OCI-LY7 (cell line): Measurements from ENCODE around the gene KCNC1. TPM values are rescaled to one million over a fixed set of nuclear protein-coding genes. Genes with fewer than 3 reads are reported as not detected.

Experiments
- BruUV-seq: library from RNA; stranded (reverse); fragments of 400-500 nt; replicated peaks from 2 replicates; lab custom pipeline; 2021; lab: Mats Ljungman, UMichigan
- CTCF ChIA-PET: fragments of 300-600 bp; sonication (Branson Sonifier 250); formaldehyde crosslinking; loops from one replicate; lab custom pipeline; 2022; ENCODE audit warnings: antibody characterized with exemption; ENCODE audit not compliant: unreplicated experiment; lab: Charles Lee
- POLR2A ChIA-PET: fragments of 300-600 bp; sonication (Branson Sonifier 250); formaldehyde crosslinking; loops from one replicate; lab custom pipeline; 2022; ENCODE audit warnings: antibody characterized with exemption; lab: Charles Lee
- DNase-seq: peaks from one replicate; pipeline ENCODE4 v3.0.0-alpha.2; 2015; ENCODE audit warnings: low spot score
- H2AFZ ChIP-seq: fragments of 200-600 bp; sonication (generic), shearing (Covaris generic); 2 replicates; pipeline ENCODE4 v1.6.1; 2014; ENCODE audit warnings: mild to moderate bottlenecking, antibody characterized with exemption, low read length, moderate library complexity
- H3K27ac ChIP-seq: fragments of 200-600 bp; sonication (generic); 2 replicates; pipeline ENCODE4 v1.5.1; 2014; ENCODE audit warnings: mixed run types, low read depth, mild to moderate bottlenecking, moderate library complexity, low read length, inconsistent platforms; ENCODE audit not compliant: poor library complexity, severe bottlenecking
- H3K36me3 ChIP-seq: fragments of 200-600 bp; sonication (generic); 2 replicates; pipeline ENCODE4 v1.6.1; 2014; ENCODE audit warnings: mild to moderate bottlenecking, antibody characterized with exemption, low read length, moderate library complexity, mixed read lengths; ENCODE audit not compliant: insufficient read depth
- H3K4me1 ChIP-seq: fragments of 200-600 bp; sonication (generic); 2 replicates; pipeline ENCODE4 v1.5.1; 2014; ENCODE audit warnings: mild to moderate bottlenecking, low read length; ENCODE audit not compliant: insufficient read depth, poor library complexity, severe bottlenecking
- H3K4me2 ChIP-seq: fragments of 200-600 bp; sonication (generic); 2 replicates; pipeline ENCODE4 v1.6.1; 2014; ENCODE audit warnings: mild to moderate bottlenecking, low read length
- H3K4me3 ChIP-seq: fragments of 200-600 bp; sonication (generic); 2 replicates; pipeline ENCODE4 v1.5.1; 2014; ENCODE audit warnings: mild to moderate bottlenecking, low read depth, low read length; ENCODE audit not compliant: poor library complexity, severe bottlenecking
- H3K79me2 ChIP-seq: fragments of 200-600 bp; sonication (generic); 2 replicates; pipeline ENCODE4 v1.6.1; 2016; ENCODE audit warnings: low read depth, mild to moderate bottlenecking, low read length, moderate library complexity, mixed read lengths; ENCODE audit not compliant: insufficient read depth
- H3K9me2 ChIP-seq: fragments of 200-600 bp; sonication (generic); 2 replicates; pipeline ENCODE4 v1.6.1; 2016; ENCODE audit warnings: mild to moderate bottlenecking, low read length, mixed read lengths; ENCODE audit not compliant: insufficient read depth
- H3K9me3 ChIP-seq: fragments of 200-600 bp; sonication (generic); 2 replicates; pipeline ENCODE4 v1.6.1; 2014; ENCODE audit warnings: mild to moderate bottlenecking, mixed run types, low read length, mixed read lengths
- H4K20me1 ChIP-seq: fragments of 200-600 bp; sonication (generic); 2 replicates; pipeline ENCODE4 v1.6.1; 2014; ENCODE audit warnings: mild to moderate bottlenecking, antibody characterized with exemption, low read length, moderate library complexity, mixed read lengths; ENCODE audit not compliant: insufficient read depth
- CTCF ChIP-seq: fragments of 200-600 bp; sonication (generic); conservative IDR thresholded peaks from 2 replicates; pipeline ENCODE4 v1.5.1; 2014; ENCODE audit warnings: mild to moderate bottlenecking, antibody characterized with exemption, low read length, moderate library complexity, mixed read lengths
- EZH2phosphoT487 ChIP-seq: fragments of 200-600 bp; sonication (generic); IDR thresholded peaks from 2 replicates; pipeline ENCODE4 v1.6.1; 2018; ENCODE audit warnings: low read depth, borderline replicate concordance, mild to moderate bottlenecking, mixed run types, antibody characterized with exemption, low read length, moderate library complexity, mixed read lengths
- intact Hi-C: fragments of 100-400 bp; cut with micrococcal nuclease; formaldehyde crosslinking; loops from one replicate; pipeline ENCODE4 v1.10.0; 2022; ENCODE audit not compliant: unreplicated experiment
- total RNA-seq, 2 experiments: library from RNA; depleted of rRNA in 1 of 2; stranded (reverse); fragments of >200 nt in 1 of 2; shearing (Covaris generic) in 1 of 2; gene quantifications; 2 replicates each; pipeline ENCODE4 v1.2.3, GENCODE V29; 2014 to 2022

The KCNC1 gene
- total RNA-seq, 2 experiments from 2014 or later: not detected

- no peak for DNase-seq
- no peaks in the 10 kb centered on the region for H3K36me3 ChIP-seq
- ChIA-PET CTCF (interaction anchor here (0.5 kb wide), 1 partner anchor 235 kb away, joined by 3 read pairs; no protein-coding TSS in a partner anchor), POLR2A (no interaction called here)
- H3K4me2 ChIP-seq: no peak overlapping the region
- BruUV-seq: no TSS peak
- H3K4me1 ChIP-seq: no peaks in the 10 kb centered on the region
- H3K4me3 ChIP-seq: no peak overlapping the region
- no peaks in the 10 kb centered on the region for H3K9me2 ChIP-seq
- H2AFZ ChIP-seq: no peak overlapping the region
- H3K9me3 ChIP-seq: no peaks in the 10 kb centered on the region
- no peak for TF ChIP-seq EZH2phosphoT487
- no peak for TF ChIP-seq CTCF
- intact Hi-C loops: no loop called here
- H3K27ac ChIP-seq: no peak overlapping the region
- no peaks in the 10 kb centered on the region for H4K20me1 ChIP-seq
- H3K79me2 ChIP-seq: no peaks in the 10 kb centered on the region
Observed at GRCh38 chr11:17748044-17748443, 13.5 kb downstream of the KCNC1 start.

GRCh38 chr11:17748761-17749721, 14.5 kb downstream of the KCNC1 start:
- Histone ChIP-seq H3K4me2 (no peak overlapping the region), H3K9me3 (no peaks in the 10 kb centered on the region), H3K4me3 (no peak overlapping the region), H3K27ac (no peak overlapping the region), H2AFZ (no peak overlapping the region), H3K79me2 (no peaks in the 10 kb centered on the region), H3K9me2 (no peaks in the 10 kb centered on the region), H4K20me1 (no peaks in the 10 kb centered on the region), H3K4me1 (no peaks in the 10 kb centered on the region), H3K36me3 (no peaks in the 10 kb centered on the region)
- ChIA-PET POLR2A (no interaction called here), CTCF (interaction anchor here (0.6 kb wide), 1 partner anchor 613 kb away, joined by 3 read pairs; no protein-coding TSS in a partner anchor)
- DNase-seq: no peak
- BruUV-seq: no TSS peak
- intact Hi-C loops: no loop called here
- no peak for TF ChIP-seq EZH2phosphoT487
- TF ChIP-seq CTCF: no peak
